ENCODE data around the gene CHKA. TPM values are rescaled to one million over a fixed set of nuclear protein-coding genes. Genes with fewer than 3 reads are reported as not detected.

CHKA gene
- total RNA-seq, 1 donor, result 23.1 TPM

GRCh38 chr11:68052137-68052873 is 68.9 kb downstream of the CHKA start:
- H3K4me1 ChIP-seq (ENCODE audit: insufficient read depth, low read length), result no peaks in the 10 kb centered on the region
- no peaks in the 10 kb centered on the region for H3K27me3 ChIP-seq (ENCODE audit: insufficient read depth, low read length)
- no peaks in the 10 kb centered on the region for H3K9me3 ChIP-seq (ENCODE audit: low read depth, low read length)
- H3K4me3 ChIP-seq (ENCODE audit: low read length), result no peak overlapping the region

GRCh38 chr11:68051191-68052136 is 69.7 kb downstream of the CHKA start:
- Histone ChIP-seq H3K4me1 (ENCODE audit: insufficient read depth, low read length) (no peaks in the 10 kb centered on the region), H3K4me3 (ENCODE audit: low read length) (no peak overlapping the region), H3K9me3 (ENCODE audit: low read depth, low read length) (no peaks in the 10 kb centered on the region), H3K27me3 (ENCODE audit: insufficient read depth, low read length) (no peaks in the 10 kb centered on the region)

GRCh38 chr11:68050371-68050841 is 70.8 kb downstream of the CHKA start:
- H3K27me3 ChIP-seq (ENCODE audit: insufficient read depth, low read length), result no peaks in the 10 kb centered on the region
- H3K4me3 ChIP-seq (ENCODE audit: low read length), result no peak overlapping the region
- no peaks in the 10 kb centered on the region for H3K4me1 ChIP-seq (ENCODE audit: insufficient read depth, low read length)
- H3K9me3 ChIP-seq (ENCODE audit: low read depth, low read length), result no peaks in the 10 kb centered on the region

- Histone ChIP-seq H3K27me3 (ENCODE audit: insufficient read depth, low read length) (no peaks in the 10 kb centered on the region), H3K4me3 (ENCODE audit: low read length) (no peak overlapping the region), H3K9me3 (ENCODE audit: low read depth, low read length) (no peaks in the 10 kb centered on the region), H3K4me1 (ENCODE audit: insufficient read depth, low read length) (no peaks in the 10 kb centered on the region)
Measured at GRCh38 chr11:68049509-68050370, 71.4 kb downstream of the CHKA start.

- Histone ChIP-seq H3K27me3 (ENCODE audit: insufficient read depth, low read length) (no peaks in the 10 kb centered on the region), H3K4me1 (ENCODE audit: insufficient read depth, low read length) (no peaks in the 10 kb centered on the region), H3K9me3 (ENCODE audit: low read depth, low read length) (no peaks in the 10 kb centered on the region), H3K4me3 (ENCODE audit: low read length) (no peak overlapping the region)
Measured at GRCh38 chr11:68048681-68049508, 72.3 kb downstream of the CHKA start.

- Histone ChIP-seq H3K9me3 (ENCODE audit: low read depth, low read length) (no peaks in the 10 kb centered on the region), H3K27me3 (ENCODE audit: insufficient read depth, low read length) (no peaks in the 10 kb centered on the region)
Measured at GRCh38 chr11:68047437-68048290, 73.5 kb downstream of the CHKA start.

GRCh38 chr11:68044898-68045351 is 76.3 kb downstream of the CHKA start:
- Histone ChIP-seq H3K27me3 (ENCODE audit: insufficient read depth, low read length) (no peaks in the 10 kb centered on the region), H3K9me3 (ENCODE audit: low read depth, low read length) (no peaks in the 10 kb centered on the region), H3K4me3 (ENCODE audit: low read length) (no peak overlapping the region), H3K4me1 (ENCODE audit: insufficient read depth, low read length) (peaks cover 17% of the 10 kb centered on the region)

More at GRCh38 chr11:68047437-68048290, 73.5 kb downstream of the CHKA start:
- no peaks in the 10 kb centered on the region for H3K4me1 ChIP-seq (ENCODE audit: insufficient read depth, low read length)
- H3K4me3 ChIP-seq (ENCODE audit: low read length), result no peak overlapping the region

- H3K4me3 ChIP-seq (ENCODE audit: low read length), result no peak overlapping the region
- H3K4me1 ChIP-seq (ENCODE audit: insufficient read depth, low read length), result peaks cover 20% of the 10 kb centered on the region
- H3K9me3 ChIP-seq (ENCODE audit: low read depth, low read length), result no peaks in the 10 kb centered on the region
- H3K27me3 ChIP-seq (ENCODE audit: insufficient read depth, low read length), result no peaks in the 10 kb centered on the region
Measured at GRCh38 chr11:68044145-68044813, 76.9 kb downstream of the CHKA start.

GRCh38 chr11:68043349-68044144 is 77.6 kb downstream of the CHKA start:
- H3K9me3 ChIP-seq (ENCODE audit: low read depth, low read length), result no peaks in the 10 kb centered on the region
- H3K4me3 ChIP-seq (ENCODE audit: low read length), result no peak overlapping the region
- H3K4me1 ChIP-seq (ENCODE audit: insufficient read depth, low read length), result peaks cover 21% of the 10 kb centered on the region
- no peaks in the 10 kb centered on the region for H3K27me3 ChIP-seq (ENCODE audit: insufficient read depth, low read length)

- H3K4me3 ChIP-seq (ENCODE audit: low read length), result no peak overlapping the region
- peaks cover 27% of the 10 kb centered on the region for H3K4me1 ChIP-seq (ENCODE audit: insufficient read depth, low read length)
- H3K9me3 ChIP-seq (ENCODE audit: low read depth, low read length), result no peaks in the 10 kb centered on the region
- no peaks in the 10 kb centered on the region for H3K27me3 ChIP-seq (ENCODE audit: insufficient read depth, low read length)
Measured at GRCh38 chr11:68043029-68043348, 78.2 kb downstream of the CHKA start.

GRCh38 chr11:68042219-68043028 is 78.8 kb downstream of the CHKA start:
- Histone ChIP-seq H3K4me3 (ENCODE audit: low read length) (no peak overlapping the region), H3K27me3 (ENCODE audit: insufficient read depth, low read length) (no peaks in the 10 kb centered on the region), H3K4me1 (ENCODE audit: insufficient read depth, low read length) (peaks cover 32% of the 10 kb centered on the region), H3K9me3 (ENCODE audit: low read depth, low read length) (no peaks in the 10 kb centered on the region)

Data from mononuclear cell (primary cell).